ENCODE measurements around the gene GRID1.

GRCh38 chr10:86354761-86355540, 11.6 kb downstream of the GRID1 start:
- TF ChIP-seq POLR2AphosphoS5 (IDR thresholded peaks at IDR 0.05; ENCODE audit: insufficient read depth in 1 of 2, low read depth in 1 of 2), result no peak
- no peak for TF ChIP-seq CTCF (IDR thresholded peaks at IDR 0.05)
- no peak for TF ChIP-seq POLR2A (IDR thresholded peaks at IDR 0.05)
